H1 (cell line): ENCODE results near the gene RBM19. TPM values are rescaled to one million over a fixed set of nuclear protein-coding genes. Genes with fewer than 3 reads are reported as not detected.

ENCODE experiments used
- KDM1A ChIP-seq: fragments of 200-600, 300-600 bp; sonication (generic); IDR thresholded peaks from 2 replicates; pipeline ENCODE4 v1.7.1; 2016; ENCODE audit warnings: mild to moderate bottlenecking, low read length, borderline replicate concordance
- polyA plus RNA-seq, 7 experiments: library from polyadenylated mRNA; depleted of rRNA in 3 of 7; stranded (reverse) in 5 of 7; unstranded in 2 of 7; fragments of >200 nt in 5 of 7; fragments of 200-250 nt in 2 of 7; gene quantifications; 1 replicate in 5 of 7; 2 replicates in 1 of 7; 4 replicates in 1 of 7; pipeline versions ENCODE4 v1.2.1 to v1.2.3, GENCODE V29; 2011 to 2013; ENCODE audit warnings: missing spikeins in 2 of 7, mixed read lengths in 2 of 7
- total RNA-seq: library from RNA; stranded (reverse); fragmentation: NEBNext Ultra II Directional; extraction: Animal tissue kit (Norgen Biotek cat#: 25700); gene quantifications from 2 replicates; pipeline ENCODE4 v1.2.1, GENCODE V29; 2021

Gene RBM19
- total and polyA plus RNA-seq, 2 of the 8 experiments (the other 6 are each of a cell fraction or from before 2014, with no cell fraction given) = 23.4 to 61.9 TPM

DNA sequence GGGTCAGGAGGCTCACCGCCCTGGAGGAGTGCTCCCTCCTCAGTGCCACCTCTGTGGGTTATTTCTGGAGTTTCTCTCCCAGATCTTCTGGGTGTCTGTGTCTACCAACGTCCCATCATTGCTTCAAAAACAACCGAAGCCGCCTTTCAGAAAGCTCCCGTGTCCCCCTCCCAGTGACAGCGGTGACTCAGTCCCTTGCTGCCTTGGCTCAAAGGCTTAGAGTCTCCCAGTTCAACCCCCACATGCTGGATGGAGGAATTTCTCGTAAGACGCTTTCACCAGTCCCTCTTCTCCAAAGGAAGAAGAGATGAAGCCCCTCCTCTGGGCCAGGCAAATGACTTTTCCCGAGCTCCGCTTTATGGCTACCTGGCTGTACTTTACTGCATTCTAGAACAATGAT lies 146.6 kb downstream of the RBM19 start (continued):
- TF ChIP-seq KDM1A = no peak
